GDM1 (cell line): ENCODE measurements around the gene PEF1.

Source experiments
- DNase-seq: peaks from one replicate; lab custom pipeline; 2025; lab: John Stamatoyannopoulos, UW

PEF1 gene, protein sequence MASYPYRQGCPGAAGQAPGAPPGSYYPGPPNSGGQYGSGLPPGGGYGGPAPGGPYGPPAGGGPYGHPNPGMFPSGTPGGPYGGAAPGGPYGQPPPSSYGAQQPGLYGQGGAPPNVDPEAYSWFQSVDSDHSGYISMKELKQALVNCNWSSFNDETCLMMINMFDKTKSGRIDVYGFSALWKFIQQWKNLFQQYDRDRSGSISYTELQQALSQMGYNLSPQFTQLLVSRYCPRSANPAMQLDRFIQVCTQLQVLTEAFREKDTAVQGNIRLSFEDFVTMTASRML

DNA sequence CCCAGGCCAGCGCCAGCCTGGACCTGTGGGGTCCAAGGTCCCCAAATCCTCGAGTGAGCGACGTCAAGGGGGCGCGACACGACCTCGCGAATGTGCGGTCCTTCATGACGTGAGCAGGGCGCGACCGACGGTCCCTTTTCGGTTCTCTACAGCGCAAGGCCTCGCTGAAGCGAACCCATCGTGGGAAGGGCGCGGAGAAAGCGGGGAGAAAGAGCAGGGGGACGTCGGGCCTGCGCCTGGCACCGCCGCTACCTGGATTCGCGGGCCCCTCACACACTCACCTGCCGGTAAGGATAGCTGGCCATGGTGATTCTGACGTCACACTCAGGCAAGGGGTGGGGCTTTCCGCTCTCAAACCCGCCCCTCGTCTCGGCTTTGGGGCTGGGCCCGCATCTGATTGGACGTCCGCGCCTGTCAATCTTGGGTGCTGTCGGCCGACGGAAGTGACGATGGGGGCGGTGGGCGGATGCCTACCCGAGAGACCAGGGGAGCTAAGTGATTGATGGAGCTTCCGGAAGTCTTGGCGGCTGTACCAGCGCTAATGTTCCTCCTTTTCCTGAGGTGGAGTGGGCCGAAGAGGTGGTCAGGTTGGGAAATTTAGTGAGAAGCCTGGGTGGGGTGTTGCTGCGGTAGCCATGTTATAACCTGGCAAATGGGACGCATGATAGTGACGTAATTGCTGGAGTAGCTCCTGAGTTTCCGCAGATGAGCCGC is at the start of gene PEF1:
TSS of gene PEF1 (minus strand) at position 317 of the 714 bp plus-strand sequence. CDS start at position 305, 12 bp downstream.
- peak; percentile 96 for DNase-seq

DNA sequence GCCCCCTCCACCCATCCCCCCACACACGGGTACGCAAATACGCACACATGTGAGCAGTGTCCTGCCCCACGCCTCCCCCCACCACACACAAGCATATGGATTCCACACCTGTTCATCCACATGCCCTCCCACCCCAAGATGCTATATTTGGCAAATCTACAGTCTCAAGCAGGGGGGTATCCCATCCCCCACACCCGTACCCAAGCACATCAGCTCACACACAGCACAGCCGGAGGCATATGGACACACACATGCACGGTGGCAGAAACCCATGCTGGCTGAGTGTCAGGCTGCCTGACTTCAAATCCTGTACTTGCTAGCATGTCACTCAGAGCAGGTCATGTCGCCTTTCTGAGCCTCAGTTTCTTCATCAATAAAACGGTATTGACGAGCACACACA is 48.6 kb upstream of the PEF1 start:
- no peak for DNase-seq

GRCh38 chr1:31691951-31692350 is 47.3 kb upstream of the PEF1 start:
- DNase-seq, result no peak

- no peak for DNase-seq
Measured at GRCh38 chr1:31691446-31691845, 46.8 kb upstream of the PEF1 start.

DNA sequence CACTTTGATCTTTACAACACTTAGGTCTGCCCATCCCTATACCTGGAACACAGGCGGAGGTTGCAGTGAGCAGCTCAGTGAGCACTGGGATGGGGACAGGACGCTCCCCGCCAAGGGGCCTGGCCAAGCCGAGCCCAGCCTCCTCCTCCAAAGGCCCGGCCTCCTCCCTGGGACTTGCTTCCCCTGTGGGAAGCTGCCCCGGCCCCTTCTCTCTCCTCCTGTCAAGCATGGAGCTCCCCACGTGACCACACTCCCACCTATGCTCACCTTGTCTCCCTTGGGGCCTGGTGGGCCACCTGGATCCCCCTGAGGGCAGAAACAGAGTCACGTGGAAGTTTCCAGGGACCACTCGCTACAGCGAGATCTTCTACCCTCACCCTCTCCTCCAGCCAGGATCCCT is 46.2 kb upstream of the PEF1 start:
- no peak for DNase-seq

DNA sequence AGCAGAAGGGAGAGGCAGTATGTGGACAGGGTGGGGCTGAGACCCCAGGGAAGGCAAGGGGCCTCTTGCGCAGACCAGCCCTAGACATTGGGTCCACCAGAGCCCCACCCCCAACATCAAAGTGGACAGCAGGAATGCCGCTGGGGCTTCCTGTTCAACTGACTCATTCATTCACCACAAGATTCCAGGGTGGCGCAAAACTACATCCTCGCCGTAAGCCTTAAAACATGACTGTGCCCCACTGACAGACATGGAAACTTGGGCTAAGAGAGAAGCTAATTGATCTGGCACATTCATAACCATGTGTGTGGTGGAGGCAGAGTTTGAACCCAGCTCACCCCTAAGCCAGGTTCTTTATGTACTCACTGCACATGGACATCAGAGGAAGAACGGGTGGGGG is 45.2 kb upstream of the PEF1 start:
- DNase-seq, result no peak

GRCh38 chr1:31689379-31689778 is 44.7 kb upstream of the PEF1 start:
- DNase-seq, result no peak

DNA sequence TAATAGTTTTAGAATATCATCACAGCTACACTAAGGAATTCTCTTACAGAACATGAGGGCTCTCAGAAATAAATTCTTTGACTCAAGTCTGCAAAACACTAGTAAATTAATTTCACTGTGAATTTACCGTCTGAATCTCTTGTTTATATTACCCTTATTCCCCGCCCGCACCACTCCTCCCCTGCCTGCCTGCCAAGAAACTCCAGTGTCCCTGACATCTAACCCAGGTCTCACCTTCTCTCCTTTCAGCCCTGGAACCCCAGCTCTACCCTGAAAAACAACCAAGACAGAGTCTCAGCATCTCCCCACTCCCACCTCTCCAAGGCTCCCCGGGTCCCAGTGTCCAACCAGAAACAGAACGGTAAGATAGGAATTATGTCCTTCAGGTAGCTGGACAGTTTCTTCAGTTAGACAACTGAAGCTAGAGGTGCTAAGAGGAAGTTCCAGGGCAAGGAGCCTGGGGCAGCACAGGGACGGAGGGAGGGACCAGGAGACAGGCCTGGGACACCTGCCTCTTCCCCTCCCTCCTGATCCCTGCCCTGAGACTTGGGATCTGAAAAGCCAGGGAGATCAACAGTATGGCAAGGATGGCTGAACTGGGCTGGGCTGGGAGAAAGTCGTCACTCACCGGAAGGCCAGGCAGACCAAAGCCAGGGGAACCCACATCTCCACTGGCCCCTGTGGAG is 43.7 kb upstream of the PEF1 start:
- no peak for DNase-seq

- DNase-seq, result no peak
Measured at GRCh38 chr1:31687601-31688000, 42.9 kb upstream of the PEF1 start.

- no peak for DNase-seq
Measured at GRCh38 chr1:31685795-31686194, 41.1 kb upstream of the PEF1 start.

- no peak for DNase-seq
Measured at GRCh38 chr1:31683997-31684396, 39.3 kb upstream of the PEF1 start.

DNA sequence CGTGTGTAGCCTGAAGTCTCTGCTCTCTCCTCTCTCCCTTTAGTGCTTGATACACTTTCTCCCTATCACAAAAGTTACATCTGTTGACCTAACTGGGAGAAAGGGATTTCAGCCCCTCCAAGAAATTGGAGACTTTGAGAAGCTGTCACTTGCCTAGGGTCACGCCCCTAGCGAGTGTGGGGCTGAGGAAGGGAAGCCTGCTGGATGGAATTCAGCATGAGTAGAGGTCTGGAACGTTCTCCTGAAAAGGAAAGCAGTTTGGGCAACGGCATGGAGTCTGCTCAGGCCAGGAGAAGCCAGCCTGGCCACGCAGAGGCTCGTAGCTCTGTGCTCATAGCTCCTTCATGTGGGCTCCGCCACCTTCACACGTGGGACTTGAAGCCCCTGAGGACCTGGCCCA is 36.7 kb upstream of the PEF1 start:
- DNase-seq, result no peak

- DNase-seq, result no peak
Measured at GRCh38 chr1:31679676-31680230, 35.1 kb upstream of the PEF1 start.

- no peak for DNase-seq
Measured at GRCh38 chr1:31679091-31679490, 34.4 kb upstream of the PEF1 start.

DNA sequence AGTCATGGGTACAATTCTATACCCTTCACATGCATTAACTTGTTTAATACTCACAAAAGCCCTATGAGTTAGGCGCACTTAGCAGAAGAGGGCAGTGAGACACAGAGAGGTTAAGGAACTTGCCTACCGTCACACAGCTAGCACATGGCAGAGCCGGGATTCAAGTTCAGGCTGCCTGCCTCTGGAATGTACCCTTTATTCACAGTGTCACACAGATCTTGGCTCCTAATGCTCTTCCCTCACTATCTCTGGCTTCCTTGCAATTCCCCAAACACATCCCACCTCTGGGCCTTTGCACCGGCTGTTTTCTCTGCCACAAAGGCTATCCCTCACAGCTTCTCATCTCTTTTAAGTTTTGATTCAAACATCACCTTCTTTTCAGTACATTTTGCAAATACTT is 34.0 kb upstream of the PEF1 start:
- no peak for DNase-seq

DNA sequence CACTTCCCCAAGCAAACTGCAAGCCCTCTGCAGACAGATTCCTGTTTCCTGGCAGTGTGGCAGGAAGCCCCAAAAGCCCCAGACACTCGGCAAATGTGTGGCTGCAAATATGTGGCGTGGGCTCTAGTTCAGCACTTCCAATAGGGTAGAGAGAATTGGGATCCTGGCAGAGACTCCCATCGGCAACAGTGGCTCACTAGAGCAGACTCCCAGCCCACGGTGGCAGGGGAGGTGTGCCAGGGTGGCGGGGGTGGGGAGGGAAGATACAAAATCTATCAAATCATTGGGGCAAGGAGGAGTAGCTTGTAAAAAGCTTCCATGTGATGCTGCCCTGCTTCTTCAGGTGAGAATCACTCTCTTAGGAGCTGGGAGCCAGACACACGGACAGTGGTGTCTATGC is 33.3 kb upstream of the PEF1 start:
- DNase-seq, result no peak

- no peak for DNase-seq
Measured at GRCh38 chr1:31677401-31677800, 32.7 kb upstream of the PEF1 start.

- no peak for DNase-seq
Measured at GRCh38 chr1:31675756-31676155, 31.1 kb upstream of the PEF1 start.

DNA sequence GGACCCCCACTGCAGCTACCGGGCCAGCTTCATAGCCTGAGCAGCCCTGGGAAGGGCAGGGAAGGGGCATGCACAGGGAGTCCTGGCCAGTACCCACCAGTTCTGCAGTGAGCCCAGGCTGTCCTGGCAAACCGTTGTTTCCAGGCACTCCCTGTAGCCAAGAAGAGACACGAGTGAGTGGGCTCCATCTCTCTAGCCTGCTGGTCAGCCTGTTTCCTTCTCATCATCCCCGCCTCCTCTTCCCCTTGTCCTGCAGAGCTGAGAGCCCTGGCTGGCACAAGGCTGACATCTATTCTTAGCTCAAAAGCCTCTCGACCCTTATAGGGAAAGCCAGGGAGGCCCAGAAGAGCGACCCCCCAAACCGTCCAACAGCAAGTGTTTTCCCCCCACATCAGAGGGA is 30.5 kb upstream of the PEF1 start:
- no peak for DNase-seq

- DNase-seq, result no peak
Measured at GRCh38 chr1:31674626-31675025, 29.9 kb upstream of the PEF1 start.

GRCh38 chr1:31673433-31673832 is 28.8 kb upstream of the PEF1 start:
- no peak for DNase-seq

DNA sequence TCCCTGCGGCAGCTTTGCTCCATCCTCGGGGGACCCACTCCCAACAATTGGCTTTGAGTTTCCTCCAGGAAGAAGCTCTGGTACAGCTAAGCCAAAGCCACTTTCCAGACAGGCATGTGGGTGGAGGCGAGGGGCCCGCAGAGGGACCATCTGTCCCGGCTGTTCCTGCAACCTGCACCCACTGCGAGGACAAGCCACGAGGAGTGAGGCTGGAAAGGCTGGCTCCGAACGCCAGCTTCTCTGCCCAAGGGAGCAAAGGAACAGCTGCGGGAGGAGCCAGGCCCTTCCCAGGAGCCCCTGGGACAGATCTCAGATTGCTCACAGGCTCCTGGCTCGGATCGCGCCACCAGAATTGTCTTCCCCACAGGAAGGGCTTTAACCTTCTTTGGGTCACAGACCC is 28.3 kb upstream of the PEF1 start:
- DNase-seq, result no peak
